Osteoblast (primary cell): Measurements from ENCODE around the gene SPECC1. TPM values are rescaled to one million over a fixed set of nuclear protein-coding genes. Genes with fewer than 3 reads are reported as not detected.

Experiments
- DNase-seq: peaks from one replicate; pipeline ENCODE4 v3.0.0; 2011; ENCODE audit warnings: low spot score, mixed read lengths; ENCODE audit not compliant: insufficient read length; ENCODE audit errors: missing footprints
- H2AFZ ChIP-seq: 2 replicates; pipeline ENCODE4 v1.6.0; 2011; ENCODE audit warnings: mild to moderate bottlenecking, low read length
- H3K27ac ChIP-seq: 2 replicates; pipeline ENCODE4 v1.5.1; 2011; ENCODE audit warnings: mild to moderate bottlenecking, low read depth, low read length, moderate library complexity
- H3K27me3 ChIP-seq: 2 replicates; pipeline ENCODE4 v1.6.0; 2012; ENCODE audit warnings: mild to moderate bottlenecking, control low read depth, inconsistent platforms, low read length, moderate library complexity; ENCODE audit not compliant: insufficient read depth
- H3K36me3 ChIP-seq: 2 replicates; pipeline ENCODE4 v1.5.1; 2011; ENCODE audit warnings: mild to moderate bottlenecking, low read length, control low read depth, moderate library complexity; ENCODE audit not compliant: insufficient read depth
- H3K4me1 ChIP-seq: 2 replicates; pipeline ENCODE4 v1.5.1; 2011; ENCODE audit warnings: mild to moderate bottlenecking, low read length, control low read depth, moderate library complexity; ENCODE audit not compliant: insufficient read depth
- H3K4me2 ChIP-seq: 2 replicates; pipeline ENCODE4 v1.6.0; 2011; ENCODE audit warnings: mild to moderate bottlenecking, low read length; ENCODE audit not compliant: insufficient read depth
- H3K4me3 ChIP-seq: fragments of 200-600 bp; sonication (generic); 3 replicates; pipeline ENCODE4 v1.5.1; 2012; ENCODE audit warnings: mild to moderate bottlenecking, low read length, inconsistent platforms; ENCODE audit not compliant: insufficient read depth
- H3K79me2 ChIP-seq: 2 replicates; pipeline ENCODE4 v1.6.0; 2012; ENCODE audit warnings: mild to moderate bottlenecking, low read length, control low read depth, inconsistent platforms; ENCODE audit not compliant: insufficient read depth
- H3K9me3 ChIP-seq: 2 replicates; pipeline ENCODE4 v1.5.1; 2011; ENCODE audit warnings: low read depth, low read length, control low read depth
- H4K20me1 ChIP-seq: 2 replicates; pipeline ENCODE4 v1.6.0; 2012; ENCODE audit warnings: mild to moderate bottlenecking, low read length, control low read depth; ENCODE audit not compliant: insufficient read depth
- total RNA-seq: library from RNA; depleted of rRNA; stranded (reverse); fragments of >200 nt; gene quantifications from 2 replicates; pipeline ENCODE4 v1.2.3, GENCODE V29; 2012
- TF ChIP-seq, protein P1 (sequence below): IDR thresholded peaks from 2 replicates; pipeline ENCODE4 v1.5.1; 2011; ENCODE audit warnings: mild to moderate bottlenecking, low read depth, low read length, moderate library complexity; ENCODE audit errors: extremely low read depth

SPECC1 gene
- total RNA-seq, 1 donor = 155 TPM

- no peak overlapping the region for H3K4me2 ChIP-seq
- no peaks in the 10 kb centered on the region for H3K9me3 ChIP-seq
- no peak for DNase-seq
- TF ChIP-seq, protein P1, sequence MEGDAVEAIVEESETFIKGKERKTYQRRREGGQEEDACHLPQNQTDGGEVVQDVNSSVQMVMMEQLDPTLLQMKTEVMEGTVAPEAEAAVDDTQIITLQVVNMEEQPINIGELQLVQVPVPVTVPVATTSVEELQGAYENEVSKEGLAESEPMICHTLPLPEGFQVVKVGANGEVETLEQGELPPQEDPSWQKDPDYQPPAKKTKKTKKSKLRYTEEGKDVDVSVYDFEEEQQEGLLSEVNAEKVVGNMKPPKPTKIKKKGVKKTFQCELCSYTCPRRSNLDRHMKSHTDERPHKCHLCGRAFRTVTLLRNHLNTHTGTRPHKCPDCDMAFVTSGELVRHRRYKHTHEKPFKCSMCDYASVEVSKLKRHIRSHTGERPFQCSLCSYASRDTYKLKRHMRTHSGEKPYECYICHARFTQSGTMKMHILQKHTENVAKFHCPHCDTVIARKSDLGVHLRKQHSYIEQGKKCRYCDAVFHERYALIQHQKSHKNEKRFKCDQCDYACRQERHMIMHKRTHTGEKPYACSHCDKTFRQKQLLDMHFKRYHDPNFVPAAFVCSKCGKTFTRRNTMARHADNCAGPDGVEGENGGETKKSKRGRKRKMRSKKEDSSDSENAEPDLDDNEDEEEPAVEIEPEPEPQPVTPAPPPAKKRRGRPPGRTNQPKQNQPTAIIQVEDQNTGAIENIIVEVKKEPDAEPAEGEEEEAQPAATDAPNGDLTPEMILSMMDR = no peak
- H4K20me1 ChIP-seq = no peaks in the 10 kb centered on the region
- no peak overlapping the region for H3K27ac ChIP-seq
- no peaks in the 10 kb centered on the region for H3K4me1 ChIP-seq
- H3K36me3 ChIP-seq = no peaks in the 10 kb centered on the region
- no peaks in the 10 kb centered on the region for H3K79me2 ChIP-seq
- no peak overlapping the region for H2AFZ ChIP-seq
- H3K27me3 ChIP-seq = peaks cover 9% of the 10 kb centered on the region
- H3K4me3 ChIP-seq = no peak overlapping the region
Observed at GRCh38 chr17:20039037-20039436, 29.9 kb downstream of the SPECC1 start.

DNA sequence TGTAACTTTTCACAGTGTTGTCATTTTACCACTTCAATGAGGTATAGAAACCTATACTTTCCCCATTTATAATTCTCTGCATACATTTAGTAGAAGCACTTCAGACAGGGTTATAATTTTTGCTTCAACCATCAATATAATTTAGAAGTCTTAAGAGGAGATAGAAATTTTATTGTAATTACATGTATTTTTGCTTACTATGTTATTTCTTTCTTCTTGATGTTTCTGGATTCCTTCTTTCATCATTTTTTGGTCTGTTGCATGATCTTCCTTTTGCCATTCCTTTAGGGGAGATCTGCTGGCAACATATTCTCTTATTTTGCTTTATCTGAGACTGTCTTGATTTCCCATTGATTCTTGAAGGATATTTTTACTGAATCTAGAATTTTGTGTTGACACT is 31.1 kb downstream of the SPECC1 start:
- Histone ChIP-seq H2AFZ (no peak overlapping the region), H4K20me1 (no peaks in the 10 kb centered on the region), H3K9me3 (no peaks in the 10 kb centered on the region), H3K4me2 (no peak overlapping the region), H3K27me3 (peaks cover 12% of the 10 kb centered on the region), H3K36me3 (no peaks in the 10 kb centered on the region), H3K79me2 (no peaks in the 10 kb centered on the region), H3K27ac (no peak overlapping the region), H3K4me1 (no peaks in the 10 kb centered on the region), H3K4me3 (no peak overlapping the region)
- TF ChIP-seq, protein P1 = no peak
- DNase-seq = no peak

DNA sequence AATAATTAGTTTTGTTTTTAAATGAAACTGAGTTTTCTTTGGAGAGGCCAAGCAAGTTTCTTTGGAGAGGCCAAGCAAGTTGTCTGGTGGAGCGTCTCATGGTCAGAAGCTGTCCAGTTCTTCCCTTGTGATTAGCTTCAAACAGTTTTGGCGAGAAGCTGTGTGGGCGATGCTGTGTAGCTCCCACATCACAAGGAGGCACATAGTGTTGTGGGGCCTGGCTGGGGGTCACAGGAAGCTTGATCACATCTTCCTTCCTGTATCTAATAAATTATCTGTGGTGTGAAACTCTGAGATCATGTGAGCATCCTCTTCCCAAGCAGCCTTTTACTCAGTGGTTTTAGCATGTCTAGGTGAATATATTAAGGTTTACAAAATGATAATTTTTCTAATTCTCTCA is 33.9 kb downstream of the SPECC1 start:
- H3K4me1 ChIP-seq = no peaks in the 10 kb centered on the region

GRCh38 chr17:20045476-20045875 is 36.3 kb downstream of the SPECC1 start:
- TF ChIP-seq, protein P1 = no peak
- no peak overlapping the region for H3K4me3 ChIP-seq
- no peak overlapping the region for H2AFZ ChIP-seq
- no peaks in the 10 kb centered on the region for H3K9me3 ChIP-seq
- no peaks in the 10 kb centered on the region for H4K20me1 ChIP-seq
- no peaks in the 10 kb centered on the region for H3K4me1 ChIP-seq
- no peak overlapping the region for H3K27ac ChIP-seq
- no peak overlapping the region for H3K4me2 ChIP-seq
- peaks cover 13% of the 10 kb centered on the region for H3K27me3 ChIP-seq
- H3K36me3 ChIP-seq = no peaks in the 10 kb centered on the region
- H3K79me2 ChIP-seq = no peaks in the 10 kb centered on the region
- DNase-seq = no peak

More for the DNA sequence above, 33.9 kb downstream of the SPECC1 start:
- Histone ChIP-seq H3K9me3 (no peaks in the 10 kb centered on the region), H4K20me1 (no peaks in the 10 kb centered on the region), H3K27me3 (peaks cover 16% of the 10 kb centered on the region), H3K27ac (no peak overlapping the region), H2AFZ (no peak overlapping the region), H3K79me2 (no peaks in the 10 kb centered on the region), H3K36me3 (no peaks in the 10 kb centered on the region), H3K4me2 (no peak overlapping the region), H3K4me3 (no peak overlapping the region)
- TF ChIP-seq, protein P1 = no peak
- DNase-seq = no peak
